Measurements from ENCODE around the gene PRKAR1B. TPM values are rescaled to one million over a fixed set of nuclear protein-coding genes. Genes with fewer than 3 reads are reported as not detected.

Gene PRKAR1B
- total and polyA plus RNA-seq, 4 experiments from 2014 or later, result 6.5 to 16.6 (median 13.7) TPM

DNA sequence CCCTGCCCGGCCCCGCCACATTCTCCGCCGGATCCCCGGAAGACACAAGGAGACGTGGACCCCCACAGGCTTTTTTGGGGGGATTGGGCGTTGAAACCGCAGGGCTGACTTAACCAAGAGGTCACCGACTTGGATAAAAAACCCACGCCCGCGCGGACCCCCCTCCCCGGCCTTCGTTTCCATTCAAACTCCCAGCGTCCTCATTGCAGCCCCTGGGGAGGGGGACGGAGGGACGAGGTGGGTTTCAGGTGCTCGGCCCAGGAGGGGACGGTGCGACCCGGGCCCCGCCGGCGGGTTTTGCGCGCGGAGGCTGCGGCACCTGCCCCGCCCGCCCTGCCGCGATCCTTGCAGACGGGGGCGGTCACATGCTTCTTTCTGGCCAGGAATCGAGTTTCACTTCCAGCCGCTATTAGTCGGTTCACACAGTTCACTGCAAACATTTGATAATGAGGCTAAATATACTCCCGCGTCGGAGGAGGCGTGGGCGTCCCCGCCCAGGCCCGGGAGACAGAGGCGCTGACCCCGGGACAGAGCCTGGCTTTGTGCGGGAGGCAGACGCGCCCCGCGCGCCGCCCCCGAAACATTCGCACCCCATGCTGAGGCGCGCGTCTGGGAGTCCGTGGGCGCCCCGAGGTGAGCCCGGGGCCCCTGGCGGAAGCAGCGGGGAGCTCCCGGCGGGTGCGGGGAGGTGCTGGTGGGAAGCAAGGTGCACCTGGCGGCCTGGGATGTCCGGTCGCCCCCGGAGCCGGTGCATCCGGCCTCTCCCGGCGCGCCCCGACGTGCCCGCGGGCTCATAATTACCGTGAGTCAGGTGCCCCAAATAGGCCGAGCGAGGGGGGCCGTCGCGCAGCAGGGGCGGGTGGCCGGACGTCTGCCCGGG lies 204.8 kb downstream of the PRKAR1B start:
- H3K4me1 Mint-ChIP-seq, result peaks cover 6 to 17% (median 11%) of the 10 kb centered on the region in 4 donors
- Histone ChIP-seq H3K9me3 (ENCODE audit: control insufficient read depth in 1 of 2, low read length in 2 of 2) (no peaks in the 10 kb centered on the region), H3K27ac (ENCODE audit: low read depth, low read length) (no peak overlapping the region), H3K27me3 (ENCODE audit: insufficient read depth, low read length) (peaks cover 8% of the 10 kb centered on the region), H3K36me3 (ENCODE audit: insufficient read depth, low read length) (no peaks in the 10 kb centered on the region), H3K4me3 (ENCODE audit: low read length in 2 of 2) (peak overlapping the region in 1 of 2 donors; percentile 32), H3K4me1 (ENCODE audit: insufficient read depth, low read length) (peaks cover 25% of the 10 kb centered on the region)
- H3K36me3 Mint-ChIP-seq, result no peaks in the 10 kb centered on the region
- H3K27me3 Mint-ChIP-seq, result peaks cover 8 to 19% of the 10 kb centered on the region in 2 donors
- POLR2A ChIA-PET (ENCODE audit: partially characterized antibody), result no interaction called here
- H3K9me3 Mint-ChIP-seq, result no peaks in the 10 kb centered on the region
- intact Hi-C loops (cut with micrococcal nuclease), result no loop called here
- peak; percentile 18 to 45 (median 26) for DNase-seq
- H3K27ac Mint-ChIP-seq, result no peak overlapping the region
- CTCF ChIA-PET (ENCODE audit: partially characterized antibody), result interaction anchor here (0.7 kb wide), 1 partner anchor 104 kb away, joined by 3 read pairs; no protein-coding TSS in a partner anchor
- H3K4me3 Mint-ChIP-seq, result peak overlapping the region; percentile 40 to 77 (median 66)

DNA sequence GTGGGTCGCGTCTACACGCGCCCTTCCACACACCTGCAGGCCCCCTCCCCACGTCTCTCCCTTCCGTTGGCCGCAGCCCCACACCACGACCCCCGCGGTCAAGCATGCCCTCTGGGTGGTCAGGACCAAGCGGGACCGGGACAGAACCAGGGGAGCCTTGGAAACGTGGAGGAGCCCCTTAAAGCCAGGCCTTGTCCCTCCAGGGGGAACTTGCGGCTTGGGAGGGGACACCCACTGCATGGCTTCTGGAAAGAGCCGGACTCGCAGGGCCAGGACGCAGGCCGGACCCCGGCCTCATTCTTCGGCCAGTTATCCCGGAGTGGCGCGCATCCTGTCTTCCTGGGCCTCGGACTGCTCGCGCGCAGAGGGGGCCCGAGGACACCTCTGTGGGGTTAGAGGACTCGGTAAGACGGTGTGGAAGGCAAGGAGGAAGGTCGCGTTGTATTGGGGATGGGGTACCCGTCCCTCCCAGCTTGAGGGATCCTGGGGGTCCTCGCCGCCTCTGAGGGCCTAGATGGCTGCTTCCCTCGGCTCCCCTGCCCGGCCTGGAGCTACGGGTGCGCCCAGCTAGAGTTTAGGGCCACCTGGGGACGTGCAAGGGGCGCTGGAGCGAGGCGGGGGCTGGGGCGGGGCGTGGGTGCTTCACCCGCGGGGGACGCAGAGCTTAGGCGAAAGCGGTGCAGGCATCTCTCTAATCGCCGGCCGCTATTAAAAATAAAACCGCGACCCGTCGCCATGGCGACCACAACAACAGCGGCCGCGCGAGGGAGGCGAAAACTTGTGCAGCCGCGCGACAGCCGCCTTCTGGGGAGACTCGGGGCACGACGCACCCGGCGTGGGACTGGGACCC lies 205.6 kb downstream of the PRKAR1B start:
- Mint-ChIP-seq H3K9me3 (no peaks in the 10 kb centered on the region), H3K27ac (no peak overlapping the region), H3K4me1 (peaks cover 6 to 17% (median 11%) of the 10 kb centered on the region in 4 donors), H3K4me3 (peak overlapping the region in 7 of 8 donors; percentile 20 to 57 (median 40)), H3K27me3 (peaks cover 8 to 19% of the 10 kb centered on the region in 2 donors), H3K36me3 (no peaks in the 10 kb centered on the region)
- no peak overlapping the region for H3K4me3 ChIP-seq (ENCODE audit: low read length in 2 of 2)
- DNase-seq, result peak in 1 of 5 donors; percentile 25
- H3K9me3 ChIP-seq (ENCODE audit: control insufficient read depth in 1 of 2, low read length in 2 of 2), result no peaks in the 10 kb centered on the region
- no peaks in the 10 kb centered on the region for H3K36me3 ChIP-seq (ENCODE audit: insufficient read depth, low read length)
- intact Hi-C loops (cut with micrococcal nuclease), result no loop called here
- ChIA-PET POLR2A (ENCODE audit: partially characterized antibody) (no interaction called here), CTCF (ENCODE audit: partially characterized antibody) (no interaction called here)
- no peak overlapping the region for H3K27ac ChIP-seq (ENCODE audit: low read depth, low read length)
- H3K27me3 ChIP-seq (ENCODE audit: insufficient read depth, low read length), result peaks cover 8% of the 10 kb centered on the region
- peaks cover 25% of the 10 kb centered on the region for H3K4me1 ChIP-seq (ENCODE audit: insufficient read depth, low read length)

DNA sequence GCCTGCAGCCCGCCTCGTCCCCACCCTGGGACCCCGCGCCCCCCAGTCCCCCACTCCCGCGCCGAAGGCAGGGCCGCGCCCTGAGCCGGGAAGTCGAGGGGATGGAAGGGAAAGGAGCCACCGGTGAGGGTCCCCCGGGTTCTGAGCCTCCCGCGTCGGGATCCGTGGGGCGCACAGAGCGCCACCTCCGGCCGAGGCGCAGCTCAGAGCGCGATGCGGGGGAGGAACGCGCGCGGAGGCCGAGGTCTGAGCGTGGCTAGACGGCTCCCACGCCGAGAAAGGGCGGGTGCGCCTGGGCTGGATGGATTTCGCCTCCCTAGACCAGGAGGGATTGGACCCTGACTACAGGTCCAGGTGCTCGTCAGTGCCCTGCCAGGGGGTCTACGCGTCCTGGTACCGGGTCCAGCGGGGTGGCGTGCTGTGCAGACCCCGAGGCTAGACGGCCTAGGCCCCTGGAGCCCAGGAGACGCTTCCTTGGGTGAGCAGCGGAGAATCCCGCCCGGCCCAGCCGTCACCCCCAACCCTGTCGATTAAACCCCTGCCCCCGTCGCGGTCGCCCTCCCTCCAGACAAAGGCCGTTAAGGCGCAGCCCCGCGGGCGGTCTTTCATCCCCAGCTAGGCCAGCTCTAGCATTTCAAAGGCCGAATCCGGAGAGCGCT lies 206.4 kb downstream of the PRKAR1B start:
- Mint-ChIP-seq H3K4me3 (peak overlapping the region in 1 of 8 donors; percentile 40), H3K36me3 (no peaks in the 10 kb centered on the region), H3K9me3 (no peaks in the 10 kb centered on the region), H3K4me1 (peaks cover 8 to 22% (median 11%) of the 10 kb centered on the region in 4 donors), H3K27me3 (peaks cover 12 to 24% of the 10 kb centered on the region in 2 donors), H3K27ac (no peak overlapping the region)
- Histone ChIP-seq H3K4me1 (ENCODE audit: insufficient read depth, low read length) (peaks cover 25% of the 10 kb centered on the region), H3K27me3 (ENCODE audit: insufficient read depth, low read length) (peaks cover 8% of the 10 kb centered on the region), H3K36me3 (ENCODE audit: insufficient read depth, low read length) (no peaks in the 10 kb centered on the region), H3K4me3 (ENCODE audit: low read length in 2 of 2) (no peak overlapping the region), H3K9me3 (ENCODE audit: control insufficient read depth in 1 of 2, low read length in 2 of 2) (no peaks in the 10 kb centered on the region), H3K27ac (ENCODE audit: low read depth, low read length) (no peak overlapping the region)
- ChIA-PET CTCF (ENCODE audit: partially characterized antibody) (no interaction called here), POLR2A (ENCODE audit: partially characterized antibody) (no interaction called here)
- intact Hi-C loops (cut with micrococcal nuclease), result no loop called here
- DNase-seq, result no peak

DNA sequence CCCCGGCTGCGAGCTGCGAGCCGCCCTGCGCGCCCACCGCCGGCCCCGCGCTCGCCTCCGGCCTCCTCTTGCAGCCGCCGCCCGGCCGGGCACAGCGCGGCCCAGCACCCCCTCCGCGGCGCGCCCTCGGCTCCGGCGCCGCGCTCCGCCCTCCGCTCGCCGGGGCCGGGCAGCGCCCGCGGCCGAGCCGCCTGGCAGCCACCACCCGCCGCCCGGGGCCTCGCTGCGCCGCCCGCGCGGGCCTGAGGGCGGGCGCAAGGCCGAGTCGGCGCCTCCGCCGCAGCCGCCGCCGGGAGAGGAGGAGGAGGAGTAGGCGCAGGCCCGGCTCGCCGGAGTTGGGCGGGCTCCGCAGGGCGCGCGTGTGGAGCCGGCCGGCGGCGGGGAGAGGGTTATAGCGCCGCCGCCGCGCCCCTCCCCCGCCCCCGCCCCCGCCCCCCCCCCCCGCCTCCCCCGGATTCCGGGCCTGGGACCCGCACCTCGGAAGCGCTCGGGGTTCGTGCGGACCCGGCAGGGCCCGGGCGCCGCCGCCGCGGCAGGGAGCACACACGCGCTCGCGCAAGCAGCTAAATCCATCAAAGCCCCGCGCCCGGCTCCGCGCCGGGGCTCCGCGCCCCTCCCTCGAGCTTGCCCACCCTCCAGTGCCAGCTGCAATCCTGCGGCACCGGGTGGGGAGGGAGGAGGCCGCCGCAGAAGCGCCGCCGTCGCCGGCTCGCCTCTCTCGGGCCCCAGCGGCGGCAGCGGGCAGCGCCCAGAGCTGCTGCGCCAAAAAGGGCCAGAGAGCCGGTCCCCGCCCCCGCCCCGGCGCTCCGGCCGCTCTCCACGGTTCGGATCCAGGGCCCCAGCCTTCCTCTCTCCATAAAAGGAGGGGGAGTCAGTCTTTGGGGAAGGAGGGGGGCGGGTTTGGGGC lies 207.3 kb downstream of the PRKAR1B start, which contains the start of gene PDGFA:
Gene PDGFA (minus strand): TSS at position 363 of the 907 bp plus-strand sequence. CDS start 845 bp downstream, outside the sequence.
- peak in 1 of 5 donors; percentile 4 for DNase-seq
- CTCF ChIA-PET (ENCODE audit: partially characterized antibody), result no interaction called here
- peak within 1 kb of the TSS; percentile 57 to 87 (median 74) for H3K4me3 Mint-ChIP-seq
- intact Hi-C loops (cut with micrococcal nuclease), result loop anchor here (5.0 kb wide), 1 partner anchor 187 kb away; no protein-coding TSS in a partner anchor
- no peak within 1 kb of the TSS for H3K27ac Mint-ChIP-seq
- POLR2A ChIA-PET (ENCODE audit: partially characterized antibody), result interaction anchor here (1.6 kb wide), 1 partner anchor 157 kb away, joined by 5 read pairs; no protein-coding TSS in a partner anchor
- no peaks in the 10 kb centered on the region for H3K36me3 ChIP-seq (ENCODE audit: insufficient read depth, low read length)
- H3K27me3 ChIP-seq (ENCODE audit: insufficient read depth, low read length), result peaks cover 8% of the 10 kb centered on the region
- no peak within 1 kb of the TSS for H3K27ac ChIP-seq (ENCODE audit: low read depth, low read length)
- peaks cover 25% of the 10 kb centered on the region for H3K4me1 ChIP-seq (ENCODE audit: insufficient read depth, low read length)
- H3K4me1 Mint-ChIP-seq, result peaks cover 8 to 22% (median 11%) of the 10 kb centered on the region in 4 donors
- peaks cover 19 to 27% of the 10 kb centered on the region in 2 donors for H3K27me3 Mint-ChIP-seq
- no peaks in the 10 kb centered on the region for H3K36me3 Mint-ChIP-seq
- no peak within 1 kb of the TSS for H3K4me3 ChIP-seq (ENCODE audit: low read length in 2 of 2)
- no peaks in the 10 kb centered on the region for H3K9me3 Mint-ChIP-seq
- H3K9me3 ChIP-seq (ENCODE audit: control insufficient read depth in 1 of 2, low read length in 2 of 2), result no peaks in the 10 kb centered on the region

DNA sequence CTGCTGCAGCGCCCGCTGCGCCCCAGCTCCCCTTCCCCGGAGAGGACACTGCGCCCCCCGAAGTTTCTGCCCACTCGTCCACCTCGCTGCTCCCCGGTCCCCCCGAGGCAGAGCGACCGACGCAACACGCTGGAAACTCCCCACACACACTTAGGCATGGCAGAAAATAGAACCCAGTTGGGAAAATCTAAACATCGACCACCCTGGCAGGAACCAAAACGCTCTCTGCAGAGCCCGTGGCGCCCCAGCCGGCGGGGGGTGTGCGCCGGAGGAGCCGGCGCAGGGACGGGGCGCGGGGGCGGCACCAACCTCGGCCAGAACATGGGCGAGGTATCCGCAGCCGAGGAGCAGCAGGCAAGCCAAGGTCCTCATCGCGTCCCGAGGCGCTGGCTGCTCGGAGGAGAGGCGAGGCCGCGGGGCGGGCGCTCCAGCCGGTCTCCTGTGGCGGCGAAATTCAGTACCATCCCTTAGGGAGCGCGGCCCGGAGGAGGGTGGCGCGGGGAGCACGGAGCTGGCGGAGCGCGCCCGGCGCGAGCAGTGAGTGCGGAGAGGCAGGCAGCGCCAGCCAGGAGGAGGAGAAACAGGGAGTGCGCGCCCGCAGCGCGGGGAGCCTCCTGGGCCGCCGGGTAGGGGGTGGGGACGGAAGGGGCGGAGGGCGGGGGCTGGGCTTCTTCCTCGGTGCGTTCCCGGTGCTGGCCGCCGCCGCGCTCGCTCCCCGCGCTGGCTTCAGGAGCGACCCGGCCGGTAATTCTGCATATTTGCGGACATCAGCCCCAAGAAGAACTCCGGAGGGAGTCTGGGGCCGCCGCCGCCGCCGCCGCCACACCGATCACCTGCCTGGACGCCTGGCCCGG lies 208.2 kb downstream of the PRKAR1B start:
- Histone ChIP-seq H3K27me3 (ENCODE audit: insufficient read depth, low read length) (peaks cover 8% of the 10 kb centered on the region), H3K27ac (ENCODE audit: low read depth, low read length) (no peak overlapping the region), H3K4me3 (ENCODE audit: low read length in 2 of 2) (no peak overlapping the region), H3K36me3 (ENCODE audit: insufficient read depth, low read length) (no peaks in the 10 kb centered on the region), H3K4me1 (ENCODE audit: insufficient read depth, low read length) (peaks cover 25% of the 10 kb centered on the region), H3K9me3 (ENCODE audit: control insufficient read depth in 1 of 2, low read length in 2 of 2) (no peaks in the 10 kb centered on the region)
- Mint-ChIP-seq H3K27me3 (peaks cover 17 to 24% of the 10 kb centered on the region in 2 donors), H3K36me3 (no peaks in the 10 kb centered on the region), H3K4me1 (peaks cover 8 to 22% (median 14%) of the 10 kb centered on the region in 4 donors), H3K9me3 (no peaks in the 10 kb centered on the region), H3K4me3 (peak overlapping the region; percentile 57 to 87 (median 74)), H3K27ac (no peak overlapping the region)
- POLR2A ChIA-PET (ENCODE audit: partially characterized antibody), result interaction anchor here (1.6 kb wide), 1 partner anchor 157 kb away, joined by 5 read pairs; no protein-coding TSS in a partner anchor
- CTCF ChIA-PET (ENCODE audit: partially characterized antibody), result no interaction called here
- intact Hi-C loops (cut with micrococcal nuclease), result loop anchor here (5.0 kb wide), 1 partner anchor 187 kb away; no protein-coding TSS in a partner anchor
- peak in 1 of 5 donors; percentile 19 for DNase-seq

Data from CD4-positive, alpha-beta memory T cell (primary cell).